Effector CD4-positive, alpha-beta T cell (primary cell): ENCODE measurements around the gene CCR5. TPM values are rescaled to one million over a fixed set of nuclear protein-coding genes. Genes with fewer than 3 reads are reported as not detected.
"Not testable (repeated sequence)": the region's sequence is repeated elsewhere in the genome, so short reads cannot be mapped to it uniquely, and the experiment has no call there.

Experiments
- DNase-seq: peaks from one replicate; pipeline ENCODE4 v3.0.0-alpha.2; 2020
- total RNA-seq: gene quantifications from one replicate; lab custom pipeline; 2026; lab: John Stamatoyannopoulos, UW

Gene CCR5
- total RNA-seq, result not detected

GRCh38 chr3:46370839-46371518 is at the start of gene CCR5:
Gene CCR5 (plus strand): TSS chr3:46370946. CDS start chr3:46372903, 1,957 bp downstream.
- DNase-seq, result no peak

- no peak for DNase-seq
These were observed 49.2 kb upstream of the CCR5 start for GRCh38 chr3:46321461-46322104.

- no peak for DNase-seq
These were observed 46.7 kb upstream of the CCR5 start for GRCh38 chr3:46324036-46324435.

- DNase-seq, result no peak
These were observed 45.0 kb upstream of the CCR5 start for GRCh38 chr3:46325645-46326300.

GRCh38 chr3:46330676-46331075 is 40.1 kb upstream of the CCR5 start:
- DNase-seq, result not testable (repeated sequence)

- DNase-seq, result no peak
These were observed 35.8 kb upstream of the CCR5 start for GRCh38 chr3:46334741-46335478.

- no peak for DNase-seq
These were observed 35.2 kb upstream of the CCR5 start for GRCh38 chr3:46335541-46335940.

GRCh38 chr3:46337911-46338310 is 32.8 kb upstream of the CCR5 start:
- DNase-seq, result no peak

GRCh38 chr3:46338840-46339239 is 31.9 kb upstream of the CCR5 start:
- no peak for DNase-seq

- no peak for DNase-seq
These were observed 26.3 kb upstream of the CCR5 start for GRCh38 chr3:46344476-46344875.

GRCh38 chr3:46348823-46349482 is 21.8 kb upstream of the CCR5 start:
- no peak for DNase-seq

- DNase-seq, result no peak
These were observed 21.1 kb upstream of the CCR5 start for GRCh38 chr3:46349484-46350261.

GRCh38 chr3:46350262-46350565 is 20.5 kb upstream of the CCR5 start:
- DNase-seq, result no peak

- DNase-seq, result no peak
These were observed 19.1 kb upstream of the CCR5 start for GRCh38 chr3:46351646-46352045.

GRCh38 chr3:46353090-46353489 is 17.7 kb upstream of the CCR5 start:
- DNase-seq, result no peak

- no peak for DNase-seq
These were observed 16.9 kb upstream of the CCR5 start, which contains the start of gene CCR2 for GRCh38 chr3:46353647-46354410. Gene CCR2 (plus strand): TSS chr3:46354111. CDS start chr3:46357528, 3,417 bp downstream.

- no peak for DNase-seq
These were observed 16.3 kb upstream of the CCR5 start for GRCh38 chr3:46354478-46354877.

GRCh38 chr3:46354984-46355383 is 15.8 kb upstream of the CCR5 start:
- DNase-seq, result no peak

GRCh38 chr3:46356276-46356675 is 14.5 kb upstream of the CCR5 start:
- DNase-seq, result no peak

GRCh38 chr3:46356909-46357308 is 13.8 kb upstream of the CCR5 start:
- no peak for DNase-seq

GRCh38 chr3:46358466-46358865 is 12.3 kb upstream of the CCR5 start:
- no peak for DNase-seq
